GM12878 (cell line): ENCODE data around the gene VPS16.

Experiments
- ASH2L ChIP-seq: fragments of 300-600, 200-600 bp; sonication (generic); IDR thresholded peaks from 2 replicates; pipeline ENCODE4 v1.6.1; 2017; ENCODE audit warnings: low read depth, mild to moderate bottlenecking, borderline replicate concordance
- ATF2 ChIP-seq: IDR thresholded peaks from 2 replicates; pipeline ENCODE4 v1.6.1; 2012; ENCODE audit warnings: low read length, inconsistent platforms
- CBFB ChIP-seq: IDR thresholded peaks from 2 replicates; pipeline ENCODE4 v1.6.1; 2016; ENCODE audit warnings: antibody characterized with exemption, low read depth
- CHD4 ChIP-seq: fragments of 200-600 bp; sonication (generic); IDR thresholded peaks from 2 replicates; pipeline ENCODE4 v1.6.1; 2016; ENCODE audit warnings: mild to moderate bottlenecking
- CTCF ChIP-seq, 3 experiments: IDR thresholded peaks in 2 of 3; conservative IDR thresholded peaks in 1 of 3; 2 replicates each; pipeline ENCODE4 v1.5.1; 2011; ENCODE audit warnings: low read depth in 3 of 3, low read length in 3 of 3, mild to moderate bottlenecking in 3 of 3, control low read depth in 2 of 3, moderate library complexity in 2 of 3, inconsistent platforms in 1 of 3, mixed read lengths in 1 of 3; ENCODE audit not compliant: control insufficient read depth in 2 of 3, insufficient read depth in 1 of 3; ENCODE audit errors: extremely low read depth in 1 of 3
- EED ChIP-seq: sonication (generic); IDR thresholded peaks from 2 replicates; pipeline ENCODE4 v1.6.1; 2016; ENCODE audit warnings: antibody characterized with exemption, low read depth
- EGR1 ChIP-seq, 2 experiments: IDR thresholded peaks; 1 replicate in 1 of 2; 2 replicates in 1 of 2; pipeline ENCODE4 v1.6.1; 2011 to 2012; ENCODE audit warnings: low read depth in 2 of 2, low read length in 2 of 2, borderline replicate concordance in 1 of 2, mild to moderate bottlenecking in 1 of 2, moderate library complexity in 1 of 2
- ELK1 ChIP-seq: IDR thresholded peaks from 2 replicates; pipeline ENCODE4 v1.6.1; 2012; ENCODE audit warnings: low read depth, low read length, improper control_type of control experiment
- JUND ChIP-seq: IDR thresholded peaks from 2 replicates; pipeline ENCODE4 v1.6.1; 2012; ENCODE audit warnings: low read depth, mild to moderate bottlenecking, low read length, improper control_type of control experiment, moderate library complexity
- SRF ChIP-seq, 2 experiments: IDR thresholded peaks; 2 replicates each; pipeline ENCODE4 v1.6.1; 2011; ENCODE audit warnings: low read depth in 2 of 2, low read length in 2 of 2, mild to moderate bottlenecking in 1 of 2, moderate library complexity in 1 of 2
- ZBED1 ChIP-seq: IDR thresholded peaks from 2 replicates; pipeline ENCODE4 v1.6.1; 2016; ENCODE audit warnings: borderline replicate concordance
- ZNF207 ChIP-seq: fragments of 450-650 bp; IDR thresholded peaks from 2 replicates; pipeline ENCODE4 v1.6.1; 2014; ENCODE audit warnings: antibody characterized with exemption, mild to moderate bottlenecking, borderline replicate concordance
- ZNF384 ChIP-seq: IDR thresholded peaks from 2 replicates; pipeline ENCODE4 v1.6.1; 2012; ENCODE audit warnings: low read depth, mild to moderate bottlenecking, low read length, improper control_type of control experiment, borderline replicate concordance
- TF ChIP-seq, protein P1 (sequence below): fragments of 450-650 bp; IDR thresholded peaks from 2 replicates; pipeline ENCODE4 v1.6.1; 2017; ENCODE audit warnings: mild to moderate bottlenecking, moderate library complexity

GRCh38 chr20:2847802-2848201 lies 7.3 kb downstream of the VPS16 start:
- TF ChIP-seq ELK1 (no peak), ZBED1 (no peak), CTCF (IDR thresholded peaks at IDR 0.05 in 2 of 3, conservative IDR thresholded peaks at IDR 0.05 in 1 of 3; ENCODE audit: control insufficient read depth in 2 of 3, extremely low read depth in 1 of 3, insufficient read depth in 1 of 3, low read depth in 3 of 3, low read length in 3 of 3) (no peak), ASH2L (no peak), EED (no peak), SRF (IDR thresholded peaks at IDR 0.05; ENCODE audit: low read depth in 2 of 2, low read length in 2 of 2) (no peak), ATF2 (no peak), CBFB (no peak), ZNF384 (no peak), ZNF207 (no peak), JUND (no peak), CHD4 (no peak), EGR1 (IDR thresholded peaks at IDR 0.05; ENCODE audit: borderline replicate concordance in 1 of 2, low read depth in 2 of 2, low read length in 2 of 2) (no peak)
- TF ChIP-seq, protein P1, sequence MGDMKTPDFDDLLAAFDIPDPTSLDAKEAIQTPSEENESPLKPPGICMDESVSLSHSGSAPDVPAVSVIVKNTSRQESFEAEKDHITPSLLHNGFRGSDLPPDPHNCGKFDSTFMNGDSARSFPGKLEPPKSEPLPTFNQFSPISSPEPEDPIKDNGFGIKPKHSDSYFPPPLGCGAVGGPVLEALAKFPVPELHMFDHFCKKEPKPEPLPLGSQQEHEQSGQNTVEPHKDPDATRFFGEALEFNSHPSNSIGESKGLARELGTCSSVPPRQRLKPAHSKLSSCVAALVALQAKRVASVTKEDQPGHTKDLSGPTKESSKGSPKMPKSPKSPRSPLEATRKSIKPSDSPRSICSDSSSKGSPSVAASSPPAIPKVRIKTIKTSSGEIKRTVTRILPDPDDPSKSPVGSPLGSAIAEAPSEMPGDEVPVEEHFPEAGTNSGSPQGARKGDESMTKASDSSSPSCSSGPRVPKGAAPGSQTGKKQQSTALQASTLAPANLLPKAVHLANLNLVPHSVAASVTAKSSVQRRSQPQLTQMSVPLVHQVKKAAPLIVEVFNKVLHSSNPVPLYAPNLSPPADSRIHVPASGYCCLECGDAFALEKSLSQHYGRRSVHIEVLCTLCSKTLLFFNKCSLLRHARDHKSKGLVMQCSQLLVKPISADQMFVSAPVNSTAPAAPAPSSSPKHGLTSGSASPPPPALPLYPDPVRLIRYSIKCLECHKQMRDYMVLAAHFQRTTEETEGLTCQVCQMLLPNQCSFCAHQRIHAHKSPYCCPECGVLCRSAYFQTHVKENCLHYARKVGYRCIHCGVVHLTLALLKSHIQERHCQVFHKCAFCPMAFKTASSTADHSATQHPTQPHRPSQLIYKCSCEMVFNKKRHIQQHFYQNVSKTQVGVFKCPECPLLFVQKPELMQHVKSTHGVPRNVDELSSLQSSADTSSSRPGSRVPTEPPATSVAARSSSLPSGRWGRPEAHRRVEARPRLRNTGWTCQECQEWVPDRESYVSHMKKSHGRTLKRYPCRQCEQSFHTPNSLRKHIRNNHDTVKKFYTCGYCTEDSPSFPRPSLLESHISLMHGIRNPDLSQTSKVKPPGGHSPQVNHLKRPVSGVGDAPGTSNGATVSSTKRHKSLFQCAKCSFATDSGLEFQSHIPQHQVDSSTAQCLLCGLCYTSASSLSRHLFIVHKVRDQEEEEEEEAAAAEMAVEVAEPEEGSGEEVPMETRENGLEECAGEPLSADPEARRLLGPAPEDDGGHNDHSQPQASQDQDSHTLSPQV, result no peak
